GM12878 (cell line): Measurements from ENCODE around the gene NAALADL2.

Source experiments
- PML ChIP-seq: IDR thresholded peaks from 2 replicates; pipeline ENCODE4 v1.6.1; 2012; ENCODE audit warnings: low read length, inconsistent platforms
- POLR2AphosphoS5 ChIP-seq: IDR thresholded peaks from 2 replicates; pipeline ENCODE4 v1.6.1; 2011; ENCODE audit warnings: mild to moderate bottlenecking, low read length, inconsistent platforms
- PRDM15 ChIP-seq: fragments of 450-650 bp; formaldehyde crosslinking; IDR thresholded peaks from 2 replicates; pipeline ENCODE4 v1.4.0; 2020; ENCODE audit warnings: mild to moderate bottlenecking, moderate library complexity
- REST ChIP-seq: IDR thresholded peaks from 2 replicates; pipeline ENCODE4 v1.6.1; 2012; ENCODE audit warnings: mild to moderate bottlenecking, low read depth, low read length
- SP1 ChIP-seq: IDR thresholded peaks from one replicate; pipeline ENCODE4 v1.6.1; 2011; ENCODE audit warnings: low read depth, low read length
- TF ChIP-seq, protein P1 (sequence below): fragments of 450-650 bp; formaldehyde crosslinking; IDR thresholded peaks from 2 replicates; pipeline ENCODE4 v1.5.0; 2022; ENCODE audit warnings: mild to moderate bottlenecking, missing genetic modification characterization

DNA sequence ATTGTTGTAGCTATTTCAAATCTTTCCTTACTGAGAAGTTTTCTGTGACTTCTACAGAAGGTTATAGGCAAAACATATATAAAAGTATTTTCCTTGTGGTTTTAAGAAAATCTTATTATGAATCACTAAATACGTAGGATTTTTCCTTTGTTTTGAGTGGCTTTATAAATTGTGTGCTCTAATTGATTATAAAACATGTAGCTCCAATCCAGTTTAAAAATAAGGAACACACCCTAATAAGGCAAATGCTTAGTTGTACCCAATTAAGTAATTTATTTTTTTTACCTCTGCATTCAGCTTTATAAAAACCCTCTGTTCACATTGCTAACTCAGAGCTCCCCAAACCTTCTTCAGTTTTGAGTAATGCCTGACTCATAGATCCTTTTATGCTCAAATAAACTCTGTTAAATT, 408.0 kb downstream of the NAALADL2 start:
- no peak for TF ChIP-seq PML
- TF ChIP-seq, protein P1, sequence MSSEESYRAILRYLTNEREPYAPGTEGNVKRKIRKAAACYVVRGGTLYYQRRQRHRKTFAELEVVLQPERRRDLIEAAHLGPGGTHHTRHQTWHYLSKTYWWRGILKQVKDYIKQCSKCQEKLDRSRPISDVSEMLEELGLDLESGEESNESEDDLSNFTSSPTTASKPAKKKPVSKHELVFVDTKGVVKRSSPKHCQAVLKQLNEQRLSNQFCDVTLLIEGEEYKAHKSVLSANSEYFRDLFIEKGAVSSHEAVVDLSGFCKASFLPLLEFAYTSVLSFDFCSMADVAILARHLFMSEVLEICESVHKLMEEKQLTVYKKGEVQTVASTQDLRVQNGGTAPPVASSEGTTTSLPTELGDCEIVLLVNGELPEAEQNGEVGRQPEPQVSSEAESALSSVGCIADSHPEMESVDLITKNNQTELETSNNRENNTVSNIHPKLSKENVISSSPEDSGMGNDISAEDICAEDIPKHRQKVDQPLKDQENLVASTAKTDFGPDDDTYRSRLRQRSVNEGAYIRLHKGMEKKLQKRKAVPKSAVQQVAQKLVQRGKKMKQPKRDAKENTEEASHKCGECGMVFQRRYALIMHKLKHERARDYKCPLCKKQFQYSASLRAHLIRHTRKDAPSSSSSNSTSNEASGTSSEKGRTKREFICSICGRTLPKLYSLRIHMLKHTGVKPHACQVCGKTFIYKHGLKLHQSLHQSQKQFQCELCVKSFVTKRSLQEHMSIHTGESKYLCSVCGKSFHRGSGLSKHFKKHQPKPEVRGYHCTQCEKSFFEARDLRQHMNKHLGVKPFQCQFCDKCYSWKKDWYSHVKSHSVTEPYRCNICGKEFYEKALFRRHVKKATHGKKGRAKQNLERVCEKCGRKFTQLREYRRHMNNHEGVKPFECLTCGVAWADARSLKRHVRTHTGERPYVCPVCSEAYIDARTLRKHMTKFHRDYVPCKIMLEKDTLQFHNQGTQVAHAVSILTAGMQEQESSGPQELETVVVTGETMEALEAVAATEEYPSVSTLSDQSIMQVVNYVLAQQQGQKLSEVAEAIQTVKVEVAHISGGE (CRISPR knock-in tag), result no peak
- TF ChIP-seq PRDM15 (CRISPR knock-in tag), result no peak
- no peak for TF ChIP-seq SP1
- no peak for TF ChIP-seq POLR2AphosphoS5
- TF ChIP-seq REST, result no peak
